ENCODE results near the gene ZNF420. TPM values are rescaled to one million over a fixed set of nuclear protein-coding genes. Genes with fewer than 3 reads are reported as not detected.
A peak's percentile ranks its signal among the peaks of the same experiment; 100 is the strongest.

ZNF420 gene
- total RNA-seq, result 1 to 10 TPM; 3.7 to 4.5 TPM
- polyA plus RNA-seq (2013, experiment 1 of 2), result 13.0 TPM
- polyA plus RNA-seq (2013, experiment 2 of 2), result 12.6 TPM
- 9.5 to 52.5 (median 30.6) reads per million in 172 experiments for total RNA-seq

DNA sequence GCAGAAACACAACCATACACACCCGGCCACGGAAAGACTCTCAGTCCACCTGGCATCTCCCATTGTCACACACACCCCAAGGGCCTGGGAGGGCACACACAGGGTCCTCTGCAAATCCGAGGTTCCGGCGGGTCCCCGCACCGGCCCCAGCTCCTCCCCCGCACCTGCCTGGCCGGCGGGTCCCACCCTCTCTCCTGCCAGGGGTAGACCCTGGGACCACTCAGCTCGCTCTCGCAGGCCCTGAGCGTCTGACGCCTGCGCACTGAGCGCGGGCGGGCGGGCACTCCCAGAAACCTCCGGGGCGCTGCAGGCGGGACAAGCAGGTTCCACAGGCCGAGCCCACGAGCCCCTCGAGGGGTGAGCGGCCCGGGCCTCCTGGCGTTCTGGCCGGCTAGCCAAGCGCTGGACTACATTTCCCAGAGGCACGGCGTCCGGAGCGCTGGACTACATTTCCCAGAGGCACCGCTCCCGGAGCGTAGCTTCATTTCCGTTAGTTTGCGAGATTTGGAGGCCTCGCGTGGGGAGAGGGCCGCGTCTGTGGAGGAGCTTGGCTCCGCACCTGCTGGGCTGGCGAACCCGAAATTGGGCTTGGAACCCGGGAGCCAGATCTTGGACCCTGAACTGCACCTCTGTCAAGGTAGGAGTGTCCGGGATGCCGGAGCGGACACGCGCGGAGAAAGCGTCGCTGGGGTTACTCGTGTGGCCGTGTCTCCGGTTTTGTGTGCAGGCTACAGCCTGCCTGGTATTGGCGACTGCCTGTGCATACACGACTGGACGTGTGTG, at the start of gene ZNF420:
Gene ZNF420, plus strand, starts transcription at position 500 of the 783 bp plus-strand sequence. CDS start 10,686 bp downstream, outside the sequence.
- Histone ChIP-seq H3K9me3 (ENCODE audit: control insufficient read depth in 1 of 2, insufficient read depth in 1 of 2, low read length in 2 of 2) (peaks cover 15 to 20% of the 10 kb centered on the region in 2 experiments), H3K4me1 (ENCODE audit: insufficient read depth, low read length) (peaks cover 25% of the 10 kb centered on the region), H3K36me3 (ENCODE audit: insufficient read depth, low read length) (peaks cover 4% of the 10 kb centered on the region), H3K4me3 (ENCODE audit: low read length) (peak within 1 kb of the TSS; percentile 99), H3K27me3 (ENCODE audit: control insufficient read depth in 1 of 2, insufficient read depth in 2 of 2, low read length in 2 of 2) (no peaks in the 10 kb centered on the region), H3K27ac (ENCODE audit: low read depth in 1 of 2, low read length in 2 of 2) (peak within 1 kb of the TSS; percentile 65 to 72)
- TF ChIP-seq, protein P1, sequence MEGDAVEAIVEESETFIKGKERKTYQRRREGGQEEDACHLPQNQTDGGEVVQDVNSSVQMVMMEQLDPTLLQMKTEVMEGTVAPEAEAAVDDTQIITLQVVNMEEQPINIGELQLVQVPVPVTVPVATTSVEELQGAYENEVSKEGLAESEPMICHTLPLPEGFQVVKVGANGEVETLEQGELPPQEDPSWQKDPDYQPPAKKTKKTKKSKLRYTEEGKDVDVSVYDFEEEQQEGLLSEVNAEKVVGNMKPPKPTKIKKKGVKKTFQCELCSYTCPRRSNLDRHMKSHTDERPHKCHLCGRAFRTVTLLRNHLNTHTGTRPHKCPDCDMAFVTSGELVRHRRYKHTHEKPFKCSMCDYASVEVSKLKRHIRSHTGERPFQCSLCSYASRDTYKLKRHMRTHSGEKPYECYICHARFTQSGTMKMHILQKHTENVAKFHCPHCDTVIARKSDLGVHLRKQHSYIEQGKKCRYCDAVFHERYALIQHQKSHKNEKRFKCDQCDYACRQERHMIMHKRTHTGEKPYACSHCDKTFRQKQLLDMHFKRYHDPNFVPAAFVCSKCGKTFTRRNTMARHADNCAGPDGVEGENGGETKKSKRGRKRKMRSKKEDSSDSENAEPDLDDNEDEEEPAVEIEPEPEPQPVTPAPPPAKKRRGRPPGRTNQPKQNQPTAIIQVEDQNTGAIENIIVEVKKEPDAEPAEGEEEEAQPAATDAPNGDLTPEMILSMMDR (IDR thresholded peaks at IDR 0.05), result no peak
- Mint-ChIP-seq H3K4me1 (ENCODE audit: low read depth) (peaks cover 30% of the 10 kb centered on the region), H3K27ac (peak within 1 kb of the TSS; percentile 91), H3K9me3 (peaks cover 5% of the 10 kb centered on the region), H3K27me3 (no peaks in the 10 kb centered on the region), H3K36me3 (ENCODE audit: low read depth) (peaks cover 48% of the 10 kb centered on the region), H3K4me3 (peak within 1 kb of the TSS; percentile 98)
- CTCF ChIA-PET, result interaction anchor here (0.6 to 1.8 kb wide), 4 partner anchors 30 to 228 kb away, joined by 3 to 11 read pairs (median 4); partner anchors contain the start of genes ZNF568 and ZNF829
- intact Hi-C loops (cut with DNase I, micrococcal nuclease), result loop anchor here (1.0 to 10.0 kb wide), 16 partner anchors 94 to 699 kb away; partner anchors contain the start of genes ZNF383 (in 2 of the 2), ZNF568 (in 2 of the 2), ZNF585A (in 2 of the 2) and ZNF829 (in 2 of the 2)
- ATAC-seq (ENCODE audit: poor library complexity), result peak; percentile 95
- DNase-seq, result peak; percentile 75 to 95 (median 84)
- POLR2A ChIA-PET, result interaction anchor here (0.6 to 2.1 kb wide), 24 partner anchors 9 to 1296 kb away, joined by 3 to 16 read pairs (median 6); partner anchors contain the start of genes PSMD8, ZNF146, ZNF260 and ZNF345

DNA sequence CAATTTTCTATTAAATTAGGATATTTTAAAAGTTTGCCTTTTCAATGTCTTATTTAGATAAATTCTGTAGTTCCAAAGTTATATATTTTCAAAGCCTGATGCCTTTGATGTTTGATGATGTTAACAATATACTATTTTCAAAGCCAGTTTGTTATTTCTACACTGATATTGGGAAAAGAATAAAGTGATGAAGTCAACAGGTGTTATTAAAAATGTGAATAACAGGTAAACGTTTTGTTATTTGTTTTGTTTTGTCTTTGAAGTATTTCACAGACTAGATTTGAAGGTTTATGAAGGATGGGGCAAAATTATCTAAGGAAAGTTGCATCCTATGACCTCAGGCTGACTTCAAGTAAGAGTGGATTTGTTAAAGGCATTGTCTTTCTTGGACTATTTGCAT, 33.1 kb upstream of the ZNF420 start:
- intact Hi-C loops (cut with DNase I, micrococcal nuclease), result no loop called here
- ATAC-seq (ENCODE audit: poor library complexity), result no peak
- no peak overlapping the region for H3K27ac Mint-ChIP-seq

DNA sequence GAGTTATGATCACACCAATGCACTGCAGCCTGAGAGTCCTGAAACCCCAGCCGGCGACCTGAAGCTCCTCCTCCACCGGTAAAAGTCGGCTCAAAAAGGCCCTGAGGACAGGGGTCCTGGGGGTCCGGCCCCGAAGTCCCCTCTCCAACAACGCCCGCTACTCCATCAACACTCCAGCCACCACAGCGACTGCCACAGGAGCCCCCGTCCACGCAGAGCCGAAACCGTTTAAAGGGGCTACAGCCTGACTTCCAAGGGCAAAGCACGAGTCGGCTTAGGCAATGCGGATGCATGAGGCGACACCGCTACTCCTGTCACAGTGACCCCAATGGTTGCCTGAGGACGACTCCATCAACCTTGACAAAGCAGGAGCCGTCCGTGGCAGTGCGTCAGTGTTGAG, 22.9 kb upstream of the ZNF420 start:
- no peaks in the 10 kb centered on the region for H3K4me1 ChIP-seq (ENCODE audit: insufficient read depth, low read length)
- no peak for DNase-seq
- intact Hi-C loops (cut with DNase I, micrococcal nuclease), result no loop called here
- H3K27ac Mint-ChIP-seq, result no peak overlapping the region
- H3K4me3 ChIP-seq (ENCODE audit: low read length), result no peak overlapping the region
- H3K9me3 ChIP-seq (ENCODE audit: control insufficient read depth in 1 of 2, insufficient read depth in 1 of 2, low read length in 2 of 2), result peaks cover 32 to 66% of the 10 kb centered on the region in 2 experiments
- TF ChIP-seq, protein P1 (IDR thresholded peaks at IDR 0.05), result no peak
- H3K27me3 ChIP-seq (ENCODE audit: control insufficient read depth in 1 of 2, insufficient read depth in 2 of 2, low read length in 2 of 2), result no peaks in the 10 kb centered on the region
- peaks cover 23% of the 10 kb centered on the region for H3K9me3 Mint-ChIP-seq
- POLR2A ChIA-PET, result no interaction called here
- no peaks in the 10 kb centered on the region for H3K4me1 Mint-ChIP-seq (ENCODE audit: low read depth)
- CTCF ChIA-PET, result no interaction called here
- no peaks in the 10 kb centered on the region for H3K36me3 ChIP-seq (ENCODE audit: insufficient read depth, low read length)
- H3K36me3 Mint-ChIP-seq (ENCODE audit: low read depth), result peaks cover 20% of the 10 kb centered on the region
- no peaks in the 10 kb centered on the region for H3K27me3 Mint-ChIP-seq
- no peak for ATAC-seq (ENCODE audit: poor library complexity)
- no peak overlapping the region for H3K27ac ChIP-seq (ENCODE audit: low read depth in 1 of 2, low read length in 2 of 2)
- H3K4me3 Mint-ChIP-seq, result no peak overlapping the region

More for the DNA sequence above, 33.1 kb upstream of the ZNF420 start:
- DNase-seq, result no peak
- ChIA-PET CTCF (no interaction called here), POLR2A (no interaction called here)
- peaks cover 18 to 19% of the 10 kb centered on the region in 2 experiments for H3K9me3 ChIP-seq (ENCODE audit: control insufficient read depth in 1 of 2, insufficient read depth in 1 of 2, low read length in 2 of 2)
- H3K9me3 Mint-ChIP-seq, result peaks cover 24% of the 10 kb centered on the region
- TF ChIP-seq, protein P1 (IDR thresholded peaks at IDR 0.05), result no peak
- no peaks in the 10 kb centered on the region for H3K4me1 ChIP-seq (ENCODE audit: insufficient read depth, low read length)
- peaks cover 19% of the 10 kb centered on the region for H3K36me3 Mint-ChIP-seq (ENCODE audit: low read depth)
- H3K27me3 Mint-ChIP-seq, result no peaks in the 10 kb centered on the region
- no peaks in the 10 kb centered on the region for H3K36me3 ChIP-seq (ENCODE audit: insufficient read depth, low read length)
- no peak overlapping the region for H3K27ac ChIP-seq (ENCODE audit: low read depth in 1 of 2, low read length in 2 of 2)
- H3K4me3 ChIP-seq (ENCODE audit: low read length), result no peak overlapping the region
- no peaks in the 10 kb centered on the region for H3K27me3 ChIP-seq (ENCODE audit: control insufficient read depth in 1 of 2, insufficient read depth in 2 of 2, low read length in 2 of 2)
- H3K4me1 Mint-ChIP-seq (ENCODE audit: low read depth), result no peaks in the 10 kb centered on the region
- H3K4me3 Mint-ChIP-seq, result no peak overlapping the region

Measured in CD4-positive, alpha-beta T cell (primary cell).